Lower leg skin (tissue), 4 donors: ENCODE measurements around the gene TRABD. TPM values are rescaled to one million over a fixed set of nuclear protein-coding genes. Genes with fewer than 3 reads are reported as not detected.
A peak's percentile ranks its signal among the peaks of the same experiment; 100 is the strongest.
"Not testable (repeated sequence)": the region's sequence is repeated elsewhere in the genome, so short reads cannot be mapped to it uniquely, and the experiment has no call there.

Experiments used
- DNase-seq, 2 donors: peaks; one replicate each; pipeline ENCODE4 v3.0.0-alpha.2; 2019; ENCODE audit warnings: low spot score in 2 of 2
- H3K4me3 ChIP-seq: fragments of 200-600 bp; sonication (generic); 2 replicates; pipeline ENCODE4 v1.5.1; 2017; ENCODE audit warnings: mild to moderate bottlenecking, low read depth; ENCODE audit not compliant: poor library complexity, severe bottlenecking
- CTCF ChIP-seq, 3 donors: fragments of 450-650 bp; IDR thresholded peaks; one replicate each; pipeline ENCODE4 v1.5.1; 2016; ENCODE audit warnings: antibody characterized with exemption in 3 of 3, mild to moderate bottlenecking in 3 of 3, moderate library complexity in 2 of 3
- POLR2A ChIP-seq, 2 donors: fragments of 450-650 bp; IDR thresholded peaks; one replicate each; pipeline ENCODE4 v1.6.1; 2016 to 2017; ENCODE audit warnings: antibody characterized with exemption in 2 of 2, mild to moderate bottlenecking in 1 of 2, moderate library complexity in 1 of 2
- WGBS, 2 donors: methylation state at CpG; one replicate each; pipeline ENCODE4 v1.1.5; 2018; 5-methylcytosine and 5-hydroxymethylcytosine counted together
- intact Hi-C: fragments of 100-400 bp; cut with DNase I; formaldehyde crosslinking; loops from one replicate; pipeline ENCODE4 v1.15.0; 2023; ENCODE audit warnings: low total_unique reads
- total RNA-seq, 4 donors: library from RNA; depleted of rRNA; stranded (reverse); fragments of >200 nt; gene quantifications; one replicate each; pipeline ENCODE4 v1.1.0, GENCODE V29; 2016

Gene TRABD
- total RNA-seq, 4 donors from 2014 or later: 31.5 to 62.7 (median 46.4) TPM

DNA sequence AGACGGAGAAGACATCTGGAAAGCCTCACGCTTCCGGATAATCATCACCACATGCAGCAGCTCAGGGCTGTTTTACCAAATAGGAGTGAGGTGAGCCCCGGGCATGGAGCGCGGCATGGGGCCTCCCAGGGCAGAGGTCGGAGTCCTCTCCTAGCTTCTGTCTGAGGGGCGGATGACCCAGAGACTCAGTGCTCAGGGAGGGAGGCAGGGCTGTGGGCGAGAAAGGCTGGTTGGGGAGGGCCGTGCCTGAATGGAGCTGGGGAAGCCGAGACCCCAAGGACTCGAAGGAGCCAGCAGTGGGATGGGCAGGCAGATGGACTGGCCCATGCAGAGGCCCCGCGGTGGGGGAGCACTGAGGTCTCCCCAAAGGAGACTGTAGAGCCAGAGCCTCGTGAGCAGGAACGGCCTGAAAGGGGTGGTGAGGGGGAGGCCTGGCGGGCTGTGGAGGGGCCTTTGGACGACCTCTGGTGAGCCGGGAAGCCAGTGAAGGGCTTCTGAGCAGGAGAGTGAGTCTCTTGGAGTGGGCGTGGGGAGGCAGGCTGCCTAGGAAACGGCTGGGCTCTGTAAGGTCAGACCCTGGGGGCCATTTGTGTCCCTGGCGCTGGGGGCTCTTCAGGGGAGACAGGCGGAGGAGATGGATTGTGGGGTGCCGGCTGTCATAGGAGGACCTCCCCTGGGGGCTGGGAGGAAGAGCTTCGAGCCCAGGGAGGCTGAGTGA, 39.8 kb upstream of the TRABD start:
- TF ChIP-seq POLR2A (IDR thresholded peaks at IDR 0.05): no peak
- no peak for TF ChIP-seq CTCF (IDR thresholded peaks at IDR 0.05)
- peak in 1 of 2 donors; percentile 81 for DNase-seq
- WGBS, 2 donors: 66 to 77% methylated on average over 25 of the region's 25 CpGs
- intact Hi-C loops: no loop called here
- H3K4me3 ChIP-seq: no peak overlapping the region

DNA sequence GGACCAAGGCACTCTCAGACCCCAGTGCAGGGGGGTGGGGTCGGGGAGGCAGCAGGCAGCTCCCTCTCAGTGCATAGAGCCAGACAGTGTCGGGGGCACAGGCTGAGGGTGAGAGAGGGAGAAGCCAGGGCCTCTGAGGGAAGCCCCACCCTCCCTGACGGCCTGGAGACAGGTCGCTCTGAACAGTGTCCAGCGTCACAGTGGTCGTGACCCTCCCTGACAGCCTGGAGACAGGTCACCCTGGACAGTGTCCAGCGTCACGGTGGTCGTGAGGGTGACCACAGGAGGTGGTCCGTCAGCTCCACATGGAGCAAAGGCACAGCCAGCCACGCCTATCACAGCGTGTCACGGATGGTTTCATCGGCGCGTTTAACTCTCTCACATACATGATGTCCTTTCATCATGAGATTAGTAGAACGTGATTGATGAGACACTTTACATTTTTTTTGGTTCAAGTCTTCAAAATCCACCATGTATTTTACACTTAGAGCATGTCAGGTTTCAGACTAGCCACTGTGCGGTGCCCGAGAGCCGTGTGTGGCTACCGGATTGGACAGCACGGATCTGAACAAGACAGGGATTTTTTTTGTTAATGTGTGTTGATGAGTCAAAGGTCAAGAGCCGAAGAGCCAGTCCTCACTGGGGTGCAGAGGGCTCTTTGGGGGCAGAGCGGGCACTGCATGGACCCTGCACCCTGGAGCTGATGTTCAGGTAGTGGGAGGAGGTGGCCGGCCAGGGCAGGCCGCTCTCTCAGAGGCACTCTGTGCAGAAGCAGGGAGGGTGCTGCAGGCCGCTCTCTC, 39.1 kb upstream of the TRABD start:
- DNase-seq: peak in 1 of 2 donors; percentile 82

DNA sequence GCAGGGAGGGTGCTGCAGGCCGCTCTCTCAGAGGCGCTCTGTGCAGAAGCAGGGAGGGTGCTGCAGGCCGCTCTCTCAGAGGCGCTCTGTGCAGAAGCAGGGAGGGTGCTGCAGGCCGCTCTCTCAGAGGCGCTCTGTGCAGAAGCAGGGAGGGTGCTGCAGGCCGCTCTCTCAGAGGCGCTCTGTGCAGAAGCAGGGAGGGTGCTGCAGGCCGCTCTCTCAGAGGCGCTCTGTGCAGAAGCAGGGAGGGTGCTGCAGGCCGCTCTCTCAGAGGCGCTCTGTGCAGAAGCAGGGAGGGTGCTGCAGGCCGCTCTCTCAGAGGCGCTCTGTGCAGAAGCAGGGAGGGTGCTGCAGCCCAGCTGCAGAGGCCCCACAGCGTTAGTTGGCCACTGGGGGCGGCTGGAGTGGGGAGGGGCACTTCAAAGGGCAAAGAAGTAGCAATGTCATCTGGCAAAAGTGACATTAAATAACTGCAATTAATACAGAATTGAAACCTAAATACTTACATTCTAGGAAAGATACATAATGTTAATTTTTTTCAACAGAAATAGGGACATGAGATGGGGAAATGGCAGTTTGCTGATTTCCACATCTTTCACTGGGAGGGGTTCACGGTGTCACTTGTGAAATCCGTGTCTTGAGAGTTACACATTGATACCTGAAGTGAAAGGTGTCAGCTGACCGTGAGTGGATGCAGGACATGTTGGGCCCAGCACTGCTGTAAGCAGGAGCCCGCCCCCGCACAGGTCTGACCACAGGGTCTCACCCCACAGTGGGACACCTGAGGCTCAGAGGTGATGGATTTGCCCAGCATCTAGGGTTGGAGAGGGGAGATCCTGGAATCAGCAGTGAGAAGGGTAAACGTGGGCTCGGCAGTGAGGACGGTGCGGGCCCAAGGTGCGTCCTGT, 38.2 kb upstream of the TRABD start:
- DNase-seq, intact Hi-C loops, H3K4me3 ChIP-seq: not testable (repeated sequence)
- 78 to 81% methylated on average over 14 to 15 of the region's 26 CpGs for WGBS, 2 donors

More for the DNA sequence above, 39.1 kb upstream of the TRABD start:
- intact Hi-C loops: no loop called here
- H3K4me3 ChIP-seq: no peak overlapping the region
- no peak for TF ChIP-seq POLR2A (IDR thresholded peaks at IDR 0.05)
- no peak for TF ChIP-seq CTCF (IDR thresholded peaks at IDR 0.05)
- WGBS, 2 donors: 43 to 49% methylated on average over 26 to 27 of the region's 27 CpGs

DNA sequence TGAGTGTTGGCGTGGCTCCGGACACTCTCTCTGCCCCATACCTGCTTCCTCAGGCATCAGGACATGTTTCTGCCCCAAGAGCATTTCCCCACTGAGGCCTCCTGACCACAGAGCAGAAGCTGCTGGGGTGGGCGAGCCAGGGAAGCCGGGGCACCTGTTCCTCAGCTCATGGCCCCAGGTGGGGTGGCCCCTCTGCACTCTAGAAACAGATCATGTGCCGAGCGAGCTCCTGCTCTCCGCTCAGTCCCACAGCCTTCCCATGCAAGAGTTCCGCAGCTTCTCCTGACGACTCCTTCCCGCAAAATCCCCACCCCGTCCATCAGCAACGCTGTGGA, 37.6 kb upstream of the TRABD start:
- DNase-seq: no peak

GRCh38 chr22:50148991-50149721, 36.6 kb upstream of the TRABD start:
- H3K4me3 ChIP-seq: no peak overlapping the region
- TF ChIP-seq CTCF (IDR thresholded peaks at IDR 0.05) (no peak), POLR2A (IDR thresholded peaks at IDR 0.05) (no peak)
- intact Hi-C loops: no loop called here
- 29 to 36% methylated on average over 21 to 22 of the region's 22 CpGs for WGBS, 2 donors
- no peak for DNase-seq

More for the DNA sequence above, 37.6 kb upstream of the TRABD start:
- TF ChIP-seq POLR2A (IDR thresholded peaks at IDR 0.05): no peak
- TF ChIP-seq CTCF (IDR thresholded peaks at IDR 0.05): no peak
- intact Hi-C loops: no loop called here
- 92 to 94% methylated on average over 12 of the region's 12 CpGs for WGBS, 2 donors
- no peak overlapping the region for H3K4me3 ChIP-seq
